ENCODE data around the gene E2F3. TPM values are rescaled to one million over a fixed set of nuclear protein-coding genes. Genes with fewer than 3 reads are reported as not detected.

Gene E2F3
- total and polyA plus RNA-seq, 3 experiments from 2014 or later: 13.1 to 32.3 (median 31.5) TPM

DNA sequence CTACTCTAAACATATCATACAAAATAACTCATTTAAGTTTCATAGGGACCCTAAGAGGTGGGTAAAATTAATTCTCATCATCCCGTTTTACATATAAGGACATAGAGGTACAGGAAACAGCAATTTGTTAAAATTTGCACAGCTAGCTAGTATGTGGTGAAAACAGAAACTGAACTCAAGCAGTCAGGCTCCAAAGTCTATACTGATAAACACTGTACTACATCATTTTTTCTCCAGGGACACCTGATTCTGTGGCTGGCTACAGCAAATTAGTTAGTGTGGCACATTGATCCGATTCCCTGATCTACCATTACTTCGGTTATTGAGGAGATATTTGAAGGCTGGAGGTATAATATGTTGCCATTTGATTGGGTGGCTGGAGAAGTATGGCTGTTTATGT lies 36.2 kb upstream of the E2F3 start:
- CTCF ChIA-PET: interaction anchor here (0.7 to 3.9 kb wide), 13 partner anchors 8 to 162 kb away, joined by 3 to 26 read pairs (median 3); no protein-coding TSS in a partner anchor
- no peaks in the 10 kb centered on the region for H3K27me3 ChIP-seq (ENCODE audit: insufficient read depth, low read length, poor library complexity, severe bottlenecking)
- H3K36me3 ChIP-seq (ENCODE audit: insufficient read depth, low read length): no peaks in the 10 kb centered on the region
- no peak overlapping the region for H3K4me3 ChIP-seq (ENCODE audit: low read length)
- peak overlapping the region; percentile 86 to 96 (median 96) for H3K27ac Mint-ChIP-seq
- peak in 1 of 5 donors; percentile 8 for DNase-seq
- H3K4me1 ChIP-seq (ENCODE audit: insufficient read depth, low read length): peaks cover 55% of the 10 kb centered on the region
- H3K36me3 Mint-ChIP-seq: peaks cover 0 to 26% (median 5%) of the 10 kb centered on the region in 3 donors
- peaks cover 0 to 1% (median 0%) of the 10 kb centered on the region in 5 donors for H3K9me3 Mint-ChIP-seq
- H3K27me3 Mint-ChIP-seq: peaks cover 0 to 2% of the 10 kb centered on the region in 2 donors
- POLR2A ChIA-PET: interaction anchor here (0.6 to 4.3 kb wide), 11 partner anchors 9 to 52 kb away, joined by 3 to 65 read pairs (median 4); partner anchors contain the start of gene E2F3
- no peak overlapping the region for H3K27ac ChIP-seq (ENCODE audit: low read depth, low read length)
- no peaks in the 10 kb centered on the region for H3K9me3 ChIP-seq (ENCODE audit: low read length)
- peaks cover 55 to 63% (median 62%) of the 10 kb centered on the region in 3 donors for H3K4me1 Mint-ChIP-seq
- peak overlapping the region; percentile 52 to 84 (median 79) for H3K4me3 Mint-ChIP-seq

DNA sequence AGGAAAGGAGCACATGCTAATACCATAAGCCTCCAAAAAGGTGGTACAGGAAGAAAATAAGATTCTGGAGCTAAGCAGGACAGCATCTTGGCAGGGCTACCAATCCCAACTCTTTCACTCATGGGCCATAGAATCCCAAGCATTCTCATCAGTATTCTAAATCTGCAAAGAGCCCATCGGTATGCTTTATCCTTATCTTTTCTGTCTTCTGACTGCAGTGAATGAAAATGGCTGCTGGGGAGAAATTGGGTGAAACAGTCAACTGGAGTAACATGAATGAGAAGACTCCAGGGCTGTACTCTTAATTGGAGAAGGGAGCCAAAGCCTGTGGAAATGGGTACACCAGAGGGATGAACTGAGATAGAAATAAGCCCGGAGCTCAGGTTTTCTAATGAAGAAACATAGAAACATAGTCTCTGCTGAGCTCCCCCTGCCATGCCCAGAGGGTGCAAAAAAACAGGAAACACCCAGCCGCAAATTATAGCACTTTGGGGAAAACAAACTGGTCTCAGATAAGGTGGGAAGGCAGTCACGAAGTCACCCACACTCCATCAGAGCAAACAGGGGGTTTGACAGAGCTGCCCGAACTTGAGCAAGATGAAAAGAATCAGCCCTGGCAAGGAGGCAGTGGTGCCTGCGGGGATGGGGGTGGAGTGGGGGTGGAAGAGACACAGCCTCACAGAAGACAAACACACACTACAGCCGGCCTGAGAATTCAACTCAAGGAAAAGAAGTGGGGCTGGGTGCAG lies 35.4 kb upstream of the E2F3 start:
- Histone ChIP-seq H3K4me3 (ENCODE audit: low read length) (peak overlapping the region; percentile 25), H3K4me1 (ENCODE audit: insufficient read depth, low read length) (peaks cover 63% of the 10 kb centered on the region), H3K27ac (ENCODE audit: low read depth, low read length) (no peak overlapping the region), H3K36me3 (ENCODE audit: insufficient read depth, low read length) (no peaks in the 10 kb centered on the region), H3K27me3 (ENCODE audit: insufficient read depth, low read length, poor library complexity, severe bottlenecking) (no peaks in the 10 kb centered on the region), H3K9me3 (ENCODE audit: low read length) (no peaks in the 10 kb centered on the region)
- ChIA-PET CTCF (interaction anchor here (0.7 to 3.9 kb wide), 17 partner anchors 8 to 161 kb away, joined by 3 to 26 read pairs (median 3); no protein-coding TSS in a partner anchor), POLR2A (interaction anchor here (0.6 to 4.3 kb wide), 15 partner anchors 8 to 163 kb away, joined by 3 to 65 read pairs (median 4); partner anchors contain the start of gene E2F3)
- Mint-ChIP-seq H3K9me3 (peaks cover 0 to 1% (median 0%) of the 10 kb centered on the region in 5 donors), H3K4me3 (peak overlapping the region; percentile 57 to 84 (median 83)), H3K4me1 (peaks cover 61 to 69% (median 68%) of the 10 kb centered on the region in 3 donors), H3K27me3 (peaks cover 0 to 2% of the 10 kb centered on the region in 2 donors), H3K27ac (peak overlapping the region; percentile 86 to 96 (median 96)), H3K36me3 (peaks cover 0 to 25% (median 5%) of the 10 kb centered on the region in 3 donors)
- DNase-seq: peak; percentile 7 to 75 (median 64)

DNA sequence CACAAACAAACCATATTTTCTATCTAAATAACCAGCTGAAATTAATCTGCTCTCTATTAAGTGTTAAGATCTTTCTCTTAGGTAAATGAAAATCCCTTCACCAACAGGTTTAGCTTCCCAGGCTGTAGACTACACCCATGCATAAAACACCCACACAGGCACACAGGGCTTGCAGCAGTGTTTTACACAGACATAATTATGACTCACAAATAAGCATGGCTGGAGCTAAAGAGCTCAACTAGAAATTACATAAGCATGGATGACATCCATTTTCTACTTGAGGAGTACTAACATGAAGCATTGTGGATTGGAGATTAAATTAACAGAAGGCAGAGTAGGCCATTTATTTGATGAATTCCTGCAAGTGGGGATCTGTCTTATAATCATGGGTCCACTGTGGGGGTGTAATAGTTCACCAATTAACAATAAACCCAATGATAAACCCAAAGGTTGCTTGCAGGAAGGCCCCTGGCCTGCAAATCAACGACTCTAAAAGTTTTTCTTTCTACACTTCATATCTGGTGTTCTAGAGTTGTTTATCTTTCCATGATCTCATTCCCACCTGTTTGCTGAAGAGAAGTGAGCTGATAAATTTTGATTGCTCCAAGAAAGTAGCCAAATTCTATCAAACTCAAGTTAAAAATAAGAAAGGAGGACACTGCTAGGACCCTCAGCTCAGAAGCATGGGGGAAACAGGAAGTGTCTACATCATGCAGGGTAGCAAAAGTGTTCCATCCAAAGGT lies 33.8 kb upstream of the E2F3 start:
- Mint-ChIP-seq H3K9me3 (peaks cover 0 to 1% (median 0%) of the 10 kb centered on the region in 5 donors), H3K27ac (peak overlapping the region; percentile 86 to 96 (median 96)), H3K27me3 (peaks cover 0 to 2% of the 10 kb centered on the region in 2 donors), H3K4me1 (peaks cover 68 to 80% (median 79%) of the 10 kb centered on the region in 3 donors), H3K4me3 (peak overlapping the region; percentile 22 to 84 (median 83)), H3K36me3 (peaks cover 0 to 29% (median 5%) of the 10 kb centered on the region in 3 donors)
- no peak overlapping the region for H3K27ac ChIP-seq (ENCODE audit: low read depth, low read length)
- no peaks in the 10 kb centered on the region for H3K36me3 ChIP-seq (ENCODE audit: insufficient read depth, low read length)
- H3K27me3 ChIP-seq (ENCODE audit: insufficient read depth, low read length, poor library complexity, severe bottlenecking): no peaks in the 10 kb centered on the region
- no peaks in the 10 kb centered on the region for H3K9me3 ChIP-seq (ENCODE audit: low read length)
- no peak overlapping the region for H3K4me3 ChIP-seq (ENCODE audit: low read length)
- ChIA-PET POLR2A (interaction anchor here (1.4 to 4.3 kb wide), 2 partner anchors 32 to 49 kb away, joined by 3 to 65 read pairs; no protein-coding TSS in a partner anchor), CTCF (interaction anchor here (0.9 to 3.9 kb wide), 7 partner anchors 11 to 48 kb away, joined by 3 to 26 read pairs (median 10); no protein-coding TSS in a partner anchor)
- DNase-seq: no peak
- peaks cover 66% of the 10 kb centered on the region for H3K4me1 ChIP-seq (ENCODE audit: insufficient read depth, low read length)

DNA sequence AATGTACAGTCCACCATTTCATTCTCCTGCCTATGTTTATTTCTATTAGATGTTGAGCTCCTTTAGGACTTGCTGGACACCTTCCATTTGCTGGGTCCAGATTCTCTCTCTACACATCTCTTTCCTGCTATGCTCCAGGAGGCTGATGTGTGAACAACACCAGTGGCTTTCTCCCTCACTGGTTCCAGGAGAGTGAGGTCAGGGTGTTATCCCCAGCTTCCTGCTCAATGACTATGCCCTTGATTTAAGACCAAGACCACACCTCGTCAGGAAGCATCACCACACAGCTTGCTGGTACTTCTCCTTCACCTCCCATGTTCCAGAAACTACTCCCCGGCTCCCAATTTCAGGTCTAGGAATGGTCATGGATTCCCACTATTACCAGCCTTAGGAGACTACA lies 31.3 kb upstream of the E2F3 start:
- H3K4me1 Mint-ChIP-seq: peaks cover 64 to 68% (median 65%) of the 10 kb centered on the region in 3 donors
- H3K27me3 Mint-ChIP-seq: peaks cover 0 to 2% of the 10 kb centered on the region in 2 donors
- no peaks in the 10 kb centered on the region for H3K27me3 ChIP-seq (ENCODE audit: insufficient read depth, low read length, poor library complexity, severe bottlenecking)
- H3K4me3 Mint-ChIP-seq: peak overlapping the region; percentile 13 to 78 (median 39)
- ChIA-PET POLR2A (interaction anchor here (0.6 to 1.0 kb wide), 3 partner anchors 51 to 163 kb away, joined by 3 to 4 read pairs (median 4); no protein-coding TSS in a partner anchor), CTCF (interaction anchor here (0.7 kb wide), 1 partner anchor 29 kb away, joined by 3 read pairs; no protein-coding TSS in a partner anchor)
- H3K4me3 ChIP-seq (ENCODE audit: low read length): peak overlapping the region; percentile 8
- H3K27ac Mint-ChIP-seq: peak overlapping the region in 7 of 8 donors; percentile 44 to 92 (median 83)
- peaks cover 60% of the 10 kb centered on the region for H3K4me1 ChIP-seq (ENCODE audit: insufficient read depth, low read length)
- DNase-seq: no peak
- H3K36me3 Mint-ChIP-seq: peaks cover 0 to 33% (median 3%) of the 10 kb centered on the region in 3 donors
- H3K9me3 Mint-ChIP-seq: peaks cover 0 to 1% (median 0%) of the 10 kb centered on the region in 5 donors
- no peak overlapping the region for H3K27ac ChIP-seq (ENCODE audit: low read depth, low read length)
- no peaks in the 10 kb centered on the region for H3K9me3 ChIP-seq (ENCODE audit: low read length)
- H3K36me3 ChIP-seq (ENCODE audit: insufficient read depth, low read length): no peaks in the 10 kb centered on the region

DNA sequence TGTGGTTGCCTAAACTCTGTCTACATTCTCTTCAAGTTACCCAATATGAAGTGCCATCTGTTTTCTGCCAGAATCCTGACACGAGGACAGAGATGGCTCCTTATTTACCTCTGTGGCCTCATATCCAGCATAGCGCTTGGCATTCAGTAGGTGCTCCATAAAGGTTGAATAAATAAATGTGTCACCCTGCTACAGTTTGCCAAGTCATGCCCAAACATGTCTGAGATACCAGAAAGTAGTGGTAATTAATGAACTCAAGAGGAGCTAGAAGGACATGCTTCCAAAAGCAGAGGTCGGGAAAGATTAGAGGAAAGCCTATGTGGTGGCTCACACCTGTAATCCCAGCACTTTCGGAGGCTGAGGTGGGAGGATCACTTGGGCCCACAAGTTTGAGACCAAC lies 30.9 kb upstream of the E2F3 start:
- no peaks in the 10 kb centered on the region for H3K27me3 ChIP-seq (ENCODE audit: insufficient read depth, low read length, poor library complexity, severe bottlenecking)
- CTCF ChIA-PET: interaction anchor here (0.7 kb wide), 1 partner anchor 20 kb away, joined by 4 read pairs; no protein-coding TSS in a partner anchor
- Mint-ChIP-seq H3K36me3 (peaks cover 0 to 34% (median 3%) of the 10 kb centered on the region in 3 donors), H3K9me3 (peaks cover 0 to 1% (median 0%) of the 10 kb centered on the region in 5 donors), H3K27ac (peak overlapping the region in 6 of 8 donors; percentile 44 to 92 (median 85)), H3K4me3 (peak overlapping the region in 6 of 7 donors; percentile 13 to 78 (median 43)), H3K4me1 (peaks cover 60 to 64% (median 61%) of the 10 kb centered on the region in 3 donors), H3K27me3 (peaks cover 0 to 2% of the 10 kb centered on the region in 2 donors)
- no peaks in the 10 kb centered on the region for H3K36me3 ChIP-seq (ENCODE audit: insufficient read depth, low read length)
- peaks cover 56% of the 10 kb centered on the region for H3K4me1 ChIP-seq (ENCODE audit: insufficient read depth, low read length)
- no peak for DNase-seq
- POLR2A ChIA-PET: interaction anchor here (1.0 kb wide), 1 partner anchor 51 kb away, joined by 3 read pairs; no protein-coding TSS in a partner anchor
- no peak overlapping the region for H3K27ac ChIP-seq (ENCODE audit: low read depth, low read length)
- H3K4me3 ChIP-seq (ENCODE audit: low read length): peak overlapping the region; percentile 8
- no peaks in the 10 kb centered on the region for H3K9me3 ChIP-seq (ENCODE audit: low read length)

DNA sequence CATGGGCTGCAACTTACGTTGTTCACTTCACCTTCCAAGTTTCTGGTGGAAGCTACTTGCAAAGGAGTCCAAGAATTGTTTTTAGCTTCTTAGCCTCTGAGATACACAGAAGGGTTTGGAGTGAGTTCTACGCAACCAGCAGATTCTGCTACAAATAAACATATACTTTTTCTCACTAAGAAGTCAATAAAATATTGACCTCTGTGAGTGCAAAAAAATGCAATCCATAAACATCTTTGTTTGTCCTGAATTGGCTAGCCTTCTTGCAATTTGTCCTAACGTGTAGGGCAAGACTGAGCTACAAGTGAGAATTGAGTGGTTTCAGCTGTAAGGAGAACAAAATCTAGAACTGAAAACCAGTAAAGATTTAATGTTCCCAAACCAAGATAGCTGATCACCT lies 26.2 kb upstream of the E2F3 start:
- H3K4me1 ChIP-seq (ENCODE audit: insufficient read depth, low read length): peaks cover 18% of the 10 kb centered on the region
- H3K27me3 Mint-ChIP-seq: no peaks in the 10 kb centered on the region
- H3K4me1 Mint-ChIP-seq: peaks cover 27 to 43% (median 40%) of the 10 kb centered on the region in 3 donors
- H3K27ac Mint-ChIP-seq: no peak overlapping the region
- H3K4me3 ChIP-seq (ENCODE audit: low read length): no peak overlapping the region
- no peaks in the 10 kb centered on the region for H3K9me3 ChIP-seq (ENCODE audit: low read length)
- H3K4me3 Mint-ChIP-seq: no peak overlapping the region
- no peak for DNase-seq
- ChIA-PET CTCF (interaction anchor here (1.0 to 2.2 kb wide), 2 partner anchors 10 to 73 kb away, joined by 3 to 7 read pairs; no protein-coding TSS in a partner anchor), POLR2A (no interaction called here)
- H3K36me3 ChIP-seq (ENCODE audit: insufficient read depth, low read length): no peaks in the 10 kb centered on the region
- H3K27ac ChIP-seq (ENCODE audit: low read depth, low read length): no peak overlapping the region
- no peaks in the 10 kb centered on the region for H3K27me3 ChIP-seq (ENCODE audit: insufficient read depth, low read length, poor library complexity, severe bottlenecking)
- H3K36me3 Mint-ChIP-seq: peaks cover 0 to 25% (median under 1%) of the 10 kb centered on the region in 3 donors
- H3K9me3 Mint-ChIP-seq: no peaks in the 10 kb centered on the region

DNA sequence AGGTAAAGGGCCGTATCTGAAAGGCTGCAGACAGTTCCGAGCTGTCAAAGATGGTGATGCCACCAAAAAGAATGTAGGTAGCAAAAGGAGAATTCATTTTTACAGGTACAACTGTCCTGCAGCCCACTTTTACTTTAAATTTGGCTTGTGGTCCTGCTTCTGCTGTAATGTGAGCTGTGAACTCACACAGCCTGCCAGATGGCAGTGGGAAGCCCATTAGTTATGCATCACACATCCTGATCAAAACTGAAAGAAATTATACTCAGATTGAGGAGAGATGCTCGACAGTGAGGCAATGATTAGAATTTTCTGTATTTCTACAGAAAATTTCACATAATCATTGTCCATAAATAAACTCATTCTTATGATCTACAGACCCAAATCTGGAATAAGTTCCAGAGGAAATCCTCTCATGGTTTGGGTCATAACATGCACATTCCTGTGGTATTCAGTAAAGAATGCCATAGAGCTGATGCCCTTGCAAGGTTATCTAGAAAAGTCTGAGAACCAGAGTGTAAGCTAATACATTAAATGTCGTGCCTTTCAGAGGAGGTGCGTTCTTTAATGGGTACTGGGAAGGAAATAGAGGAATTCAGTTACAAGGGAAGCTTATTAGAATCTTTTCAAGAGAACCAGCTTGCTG lies 23.9 kb upstream of the E2F3 start:
- Mint-ChIP-seq H3K27ac (peak overlapping the region in 3 of 8 donors; percentile 5 to 68 (median 17)), H3K9me3 (no peaks in the 10 kb centered on the region), H3K4me1 (peaks cover 14 to 30% (median 27%) of the 10 kb centered on the region in 3 donors), H3K4me3 (peak overlapping the region in 1 of 7 donors; percentile 27), H3K36me3 (peaks cover 0 to 14% (median 0%) of the 10 kb centered on the region in 3 donors), H3K27me3 (no peaks in the 10 kb centered on the region)
- CTCF ChIA-PET: interaction anchor here (1.0 to 2.5 kb wide), 4 partner anchors 9 to 57 kb away, joined by 3 to 10 read pairs (median 3); no protein-coding TSS in a partner anchor
- Histone ChIP-seq H3K27me3 (ENCODE audit: insufficient read depth, low read length, poor library complexity, severe bottlenecking) (no peaks in the 10 kb centered on the region), H3K9me3 (ENCODE audit: low read length) (no peaks in the 10 kb centered on the region), H3K27ac (ENCODE audit: low read depth, low read length) (no peak overlapping the region), H3K4me1 (ENCODE audit: insufficient read depth, low read length) (peaks cover 7% of the 10 kb centered on the region), H3K36me3 (ENCODE audit: insufficient read depth, low read length) (no peaks in the 10 kb centered on the region), H3K4me3 (ENCODE audit: low read length) (no peak overlapping the region)
- POLR2A ChIA-PET: interaction anchor here (0.6 to 1.7 kb wide), 2 partner anchors 10 to 12 kb away, joined by 3 to 4 read pairs; no protein-coding TSS in a partner anchor
- DNase-seq: no peak
